Raji (cell line): ENCODE data around the gene FAF1.

Experiments
- POLR2A ChIP-seq: IDR thresholded peaks from 2 replicates; pipeline ENCODE4 v1.6.1; 2011; ENCODE audit warnings: low read depth, low read length, control low read depth; ENCODE audit not compliant: insufficient read depth

FAF1 gene

GRCh38 chr1:50779801-50780200 is 180.3 kb downstream of the FAF1 start:
- TF ChIP-seq POLR2A: no peak

GRCh38 chr1:50775740-50776139 is 184.3 kb downstream of the FAF1 start:
- no peak for TF ChIP-seq POLR2A

GRCh38 chr1:50774759-50775351 is 185.2 kb downstream of the FAF1 start:
- TF ChIP-seq POLR2A: no peak

- no peak for TF ChIP-seq POLR2A
These were observed 193.4 kb downstream of the FAF1 start for GRCh38 chr1:50766688-50767087.

- TF ChIP-seq POLR2A: no peak
These were observed 209.9 kb downstream of the FAF1 start for GRCh38 chr1:50750021-50750619.

GRCh38 chr1:50747394-50747793 is 212.7 kb downstream of the FAF1 start:
- TF ChIP-seq POLR2A: no peak

GRCh38 chr1:50742523-50742922 is 217.5 kb downstream of the FAF1 start:
- TF ChIP-seq POLR2A: no peak

- no peak for TF ChIP-seq POLR2A
These were observed 220.9 kb downstream of the FAF1 start for GRCh38 chr1:50739125-50739524.

- no peak for TF ChIP-seq POLR2A
These were observed 224.6 kb downstream of the FAF1 start for GRCh38 chr1:50735443-50735842.

GRCh38 chr1:50724626-50725286 is 235.3 kb downstream of the FAF1 start:
- TF ChIP-seq POLR2A: no peak

GRCh38 chr1:50720457-50721053 is 239.5 kb downstream of the FAF1 start:
- no peak for TF ChIP-seq POLR2A

GRCh38 chr1:50719126-50719525 is 240.9 kb downstream of the FAF1 start:
- no peak for TF ChIP-seq POLR2A

GRCh38 chr1:50717327-50717726 is 242.7 kb downstream of the FAF1 start:
- no peak for TF ChIP-seq POLR2A

GRCh38 chr1:50710099-50710498 is 250.0 kb downstream of the FAF1 start:
- TF ChIP-seq POLR2A: no peak

- no peak for TF ChIP-seq POLR2A
These were observed 252.2 kb downstream of the FAF1 start for GRCh38 chr1:50707824-50708223.

GRCh38 chr1:50705699-50706098 is 254.4 kb downstream of the FAF1 start:
- TF ChIP-seq POLR2A: no peak

GRCh38 chr1:50705041-50705440 is 255.0 kb downstream of the FAF1 start:
- TF ChIP-seq POLR2A: no peak

- no peak for TF ChIP-seq POLR2A
These were observed 255.9 kb downstream of the FAF1 start for GRCh38 chr1:50704126-50704525.
